GM06990 (cell line): ENCODE data around the gene AFAP1.
A peak's percentile ranks its signal among the peaks of the same experiment; 100 is the strongest.

Experiments
- DNase-seq: peaks from one replicate; pipeline ENCODE4 v3.0.0-alpha.2; 2011; ENCODE audit not compliant: insufficient read length; ENCODE audit errors: extremely low read depth
- H3K27me3 ChIP-seq: replicated peaks from 2 replicates; pipeline ENCODE4 v1.6.0; 2011; ENCODE audit warnings: low read length; ENCODE audit not compliant: control insufficient read depth, insufficient read depth
- H3K36me3 ChIP-seq: 2 replicates; pipeline ENCODE4 v1.5.1; 2011; ENCODE audit warnings: low read length; ENCODE audit not compliant: control insufficient read depth, insufficient read depth
- H3K4me3 ChIP-seq: replicated peaks from 2 replicates; pipeline ENCODE4 v1.5.1; 2011; ENCODE audit warnings: low read depth, mild to moderate bottlenecking, control low read depth, low read length
- TF ChIP-seq, protein P1 (sequence below): IDR thresholded peaks from 2 replicates; pipeline ENCODE4 v1.5.1; 2011; ENCODE audit warnings: low read length, control low read depth, mild to moderate bottlenecking, inconsistent platforms; ENCODE audit not compliant: insufficient read depth, poor library complexity, severe bottlenecking

Gene AFAP1

DNA sequence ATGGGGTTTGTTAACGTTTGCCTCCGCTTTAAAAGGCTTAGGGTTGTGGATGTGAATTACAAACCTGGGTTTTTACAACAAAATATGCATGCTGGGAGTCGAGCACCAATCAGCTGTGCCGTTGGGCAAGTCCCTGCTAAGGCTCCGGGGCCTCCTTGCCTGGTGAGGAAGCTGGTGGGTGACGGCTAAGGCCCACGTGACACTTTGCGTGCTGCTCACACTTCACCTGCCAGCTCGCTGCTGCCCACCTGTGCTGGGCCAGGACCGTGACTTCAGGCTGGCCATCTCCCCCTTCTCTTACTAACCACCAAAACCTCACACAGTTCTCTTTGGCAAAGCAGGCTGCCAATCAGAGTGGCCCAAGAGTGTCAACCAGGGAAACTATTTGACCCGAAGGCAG is 178.3 kb downstream of the AFAP1 start:
- Histone ChIP-seq H3K27me3 (no peaks in the 10 kb centered on the region; the same call in 1 of the 2 replicates), H3K4me3 (no peak overlapping the region), H3K36me3 (no peaks in the 10 kb centered on the region)
- no peak for DNase-seq
- TF ChIP-seq, protein P1, sequence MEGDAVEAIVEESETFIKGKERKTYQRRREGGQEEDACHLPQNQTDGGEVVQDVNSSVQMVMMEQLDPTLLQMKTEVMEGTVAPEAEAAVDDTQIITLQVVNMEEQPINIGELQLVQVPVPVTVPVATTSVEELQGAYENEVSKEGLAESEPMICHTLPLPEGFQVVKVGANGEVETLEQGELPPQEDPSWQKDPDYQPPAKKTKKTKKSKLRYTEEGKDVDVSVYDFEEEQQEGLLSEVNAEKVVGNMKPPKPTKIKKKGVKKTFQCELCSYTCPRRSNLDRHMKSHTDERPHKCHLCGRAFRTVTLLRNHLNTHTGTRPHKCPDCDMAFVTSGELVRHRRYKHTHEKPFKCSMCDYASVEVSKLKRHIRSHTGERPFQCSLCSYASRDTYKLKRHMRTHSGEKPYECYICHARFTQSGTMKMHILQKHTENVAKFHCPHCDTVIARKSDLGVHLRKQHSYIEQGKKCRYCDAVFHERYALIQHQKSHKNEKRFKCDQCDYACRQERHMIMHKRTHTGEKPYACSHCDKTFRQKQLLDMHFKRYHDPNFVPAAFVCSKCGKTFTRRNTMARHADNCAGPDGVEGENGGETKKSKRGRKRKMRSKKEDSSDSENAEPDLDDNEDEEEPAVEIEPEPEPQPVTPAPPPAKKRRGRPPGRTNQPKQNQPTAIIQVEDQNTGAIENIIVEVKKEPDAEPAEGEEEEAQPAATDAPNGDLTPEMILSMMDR = no peak

DNA sequence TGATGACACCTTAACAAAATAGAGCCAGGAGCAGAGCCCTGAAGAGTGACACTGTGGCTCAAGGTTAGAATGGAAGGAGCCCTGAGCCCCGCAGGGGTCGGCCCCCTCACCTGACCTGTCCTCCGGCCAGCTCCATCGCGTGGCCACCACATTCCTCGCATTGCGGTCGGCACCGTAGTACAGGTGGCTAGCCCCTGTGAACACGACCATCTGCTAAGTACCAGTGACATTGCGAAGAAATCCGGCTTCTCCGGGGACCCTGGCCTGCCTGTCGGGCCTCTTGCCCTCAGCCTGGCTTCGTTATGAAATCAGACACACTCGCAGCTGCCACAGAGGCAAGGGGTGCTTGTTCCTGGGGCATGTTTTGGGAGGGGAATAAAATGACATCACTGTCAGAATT is 179.0 kb downstream of the AFAP1 start:
- no peaks in the 10 kb centered on the region for H3K36me3 ChIP-seq
- DNase-seq = no peak
- no peaks in the 10 kb centered on the region for H3K27me3 ChIP-seq
- TF ChIP-seq, protein P1 = no peak
- no peak overlapping the region for H3K4me3 ChIP-seq

DNA sequence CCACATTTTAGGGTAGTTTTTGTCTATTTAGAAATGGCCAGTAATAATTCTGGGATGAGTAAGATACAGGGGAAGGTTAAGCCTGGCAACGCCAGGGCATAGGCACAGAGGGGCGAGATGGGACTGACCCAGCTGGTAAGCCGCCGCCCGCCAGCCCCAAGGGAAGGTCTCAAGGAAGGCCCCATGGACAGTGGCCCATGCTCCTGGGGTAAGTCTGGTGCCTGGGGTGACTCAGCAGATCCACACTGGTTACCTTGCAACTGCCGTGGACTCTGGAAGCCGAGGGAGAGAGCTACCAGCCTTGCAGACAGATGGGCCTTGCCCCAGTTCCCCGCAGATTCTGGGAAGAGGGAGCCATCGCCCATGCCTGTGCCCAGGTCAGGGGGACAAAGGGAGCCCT is 179.4 kb downstream of the AFAP1 start:
- TF ChIP-seq, protein P1 = no peak
- Histone ChIP-seq H3K4me3 (no peak overlapping the region), H3K36me3 (no peaks in the 10 kb centered on the region), H3K27me3 (no peaks in the 10 kb centered on the region)
- no peak for DNase-seq

DNA sequence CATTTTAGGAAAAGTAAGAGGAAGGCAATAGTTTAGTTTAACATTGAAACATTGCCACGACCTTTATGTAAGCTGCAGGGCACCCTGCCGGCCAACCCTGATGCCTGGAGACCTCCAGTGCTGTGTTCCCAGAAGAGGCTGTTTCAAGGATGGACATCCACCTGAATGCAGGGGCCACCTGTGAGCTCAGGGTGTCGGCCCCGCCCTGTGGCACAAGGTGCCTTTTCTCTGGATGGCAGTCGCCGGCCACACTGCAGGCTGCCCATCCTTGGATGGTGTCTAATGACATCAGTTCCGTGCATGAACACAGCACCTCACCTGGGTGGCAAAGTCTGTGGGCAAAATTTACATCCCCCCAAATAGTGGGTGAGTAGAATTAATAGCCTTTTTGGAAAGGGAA is 180.0 kb downstream of the AFAP1 start:
- Histone ChIP-seq H3K36me3 (no peaks in the 10 kb centered on the region), H3K4me3 (peak overlapping the region; percentile 10), H3K27me3 (no peaks in the 10 kb centered on the region; the same call in 1 of the 2 replicates)
- TF ChIP-seq, protein P1 = no peak
- no peak for DNase-seq

DNA sequence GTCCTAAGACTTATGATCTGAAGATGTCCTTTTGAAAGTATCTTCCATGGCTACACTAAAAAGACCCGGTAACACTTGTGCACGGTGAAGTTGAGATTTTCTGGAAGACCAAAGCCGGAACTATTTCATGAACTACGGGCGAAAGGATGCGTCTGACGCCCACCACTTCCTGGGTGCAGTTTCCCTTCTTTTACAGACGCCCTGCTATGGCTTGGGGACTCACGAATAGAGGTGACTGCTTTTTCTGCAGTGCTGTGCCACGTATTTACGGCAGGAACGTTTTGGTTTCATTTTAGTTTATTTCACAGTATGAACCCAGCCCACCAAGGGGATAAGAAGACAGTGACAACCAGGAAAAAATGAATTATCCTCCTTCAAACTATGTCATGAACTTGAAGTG is 180.4 kb downstream of the AFAP1 start:
- DNase-seq = no peak
- H3K4me3 ChIP-seq = peak overlapping the region; percentile 10
- no peaks in the 10 kb centered on the region; the same call in 1 of the 2 replicates for H3K27me3 ChIP-seq
- H3K36me3 ChIP-seq = no peaks in the 10 kb centered on the region
- TF ChIP-seq, protein P1 = no peak

DNA sequence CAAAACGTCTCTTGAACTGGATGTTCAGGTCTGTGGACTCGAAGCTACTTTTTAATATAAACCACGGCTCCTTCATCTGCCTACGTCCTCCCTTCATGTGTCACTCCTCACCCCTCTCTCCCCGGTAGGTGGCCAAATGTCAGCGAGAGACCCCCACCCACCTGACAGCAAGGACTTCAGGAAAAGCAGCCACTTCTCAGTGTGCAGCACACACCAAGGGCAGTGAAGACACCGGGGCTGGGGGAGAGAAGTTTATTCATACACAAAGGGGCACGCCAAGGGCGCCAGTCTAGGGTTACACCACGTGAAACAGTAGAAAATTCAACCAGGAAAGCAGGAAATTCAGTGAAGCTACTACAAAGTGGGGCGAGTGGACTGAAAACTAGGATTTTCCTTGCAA is 181.2 kb downstream of the AFAP1 start:
- no peaks in the 10 kb centered on the region for H3K36me3 ChIP-seq

More for the DNA sequence above, 181.2 kb downstream of the AFAP1 start:
- Histone ChIP-seq H3K27me3 (no peaks in the 10 kb centered on the region; the same call in 1 of the 2 replicates), H3K4me3 (no peak overlapping the region)
- no peak for DNase-seq
- TF ChIP-seq, protein P1 = no peak
